Mammary epithelial cell (primary cell): ENCODE results near the gene ZBED4.

Experiments
- EZH2 ChIP-seq: IDR thresholded peaks from 2 replicates; pipeline ENCODE4 v1.6.1; 2012; ENCODE audit warnings: low read length, inconsistent platforms, borderline replicate concordance
- TF ChIP-seq, protein P1 (sequence below), 2 donors: IDR thresholded peaks in 1 of 2; conservative IDR thresholded peaks in 1 of 2; 2 replicates each; pipeline ENCODE4 v1.5.1; 2011 to 2012; ENCODE audit warnings: inconsistent platforms in 2 of 2, low read length in 2 of 2, mild to moderate bottlenecking in 2 of 2, control low read depth in 1 of 2, low read depth in 1 of 2; ENCODE audit not compliant: insufficient read depth in 1 of 2; ENCODE audit errors: extremely low read depth in 1 of 2

DNA sequence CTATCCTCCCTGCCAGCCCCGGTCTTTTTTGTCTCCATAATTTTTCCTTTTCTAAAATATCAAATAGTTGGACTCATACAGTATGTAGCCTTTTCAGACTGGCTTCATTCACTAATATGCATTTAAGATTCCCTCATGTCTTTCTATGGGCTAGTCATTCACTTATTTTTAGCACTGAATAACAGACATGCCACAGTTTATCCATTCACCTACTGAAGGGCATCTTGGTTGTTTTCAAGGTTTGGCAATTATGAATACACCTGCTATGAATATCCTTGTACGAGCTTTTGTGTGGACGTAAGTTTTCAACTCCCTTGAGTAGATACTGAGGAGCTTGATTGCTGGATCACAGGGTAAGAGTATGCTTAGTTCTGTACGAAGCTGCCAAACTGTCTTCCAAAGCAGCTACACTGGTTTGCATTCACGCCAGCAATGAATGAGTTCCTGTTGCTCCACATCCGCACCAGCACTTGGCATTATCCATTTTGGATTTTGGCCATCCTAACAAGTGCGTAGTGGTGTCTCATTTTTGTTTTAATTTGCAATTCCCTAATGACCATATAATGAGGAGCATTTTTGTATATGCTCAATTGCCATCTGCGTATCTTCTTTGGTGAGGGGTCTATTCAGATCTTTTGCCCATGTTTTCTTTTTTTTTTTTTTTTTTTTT is 43.5 kb downstream of the ZBED4 start:
- TF ChIP-seq EZH2, result no peak
- TF ChIP-seq, protein P1, sequence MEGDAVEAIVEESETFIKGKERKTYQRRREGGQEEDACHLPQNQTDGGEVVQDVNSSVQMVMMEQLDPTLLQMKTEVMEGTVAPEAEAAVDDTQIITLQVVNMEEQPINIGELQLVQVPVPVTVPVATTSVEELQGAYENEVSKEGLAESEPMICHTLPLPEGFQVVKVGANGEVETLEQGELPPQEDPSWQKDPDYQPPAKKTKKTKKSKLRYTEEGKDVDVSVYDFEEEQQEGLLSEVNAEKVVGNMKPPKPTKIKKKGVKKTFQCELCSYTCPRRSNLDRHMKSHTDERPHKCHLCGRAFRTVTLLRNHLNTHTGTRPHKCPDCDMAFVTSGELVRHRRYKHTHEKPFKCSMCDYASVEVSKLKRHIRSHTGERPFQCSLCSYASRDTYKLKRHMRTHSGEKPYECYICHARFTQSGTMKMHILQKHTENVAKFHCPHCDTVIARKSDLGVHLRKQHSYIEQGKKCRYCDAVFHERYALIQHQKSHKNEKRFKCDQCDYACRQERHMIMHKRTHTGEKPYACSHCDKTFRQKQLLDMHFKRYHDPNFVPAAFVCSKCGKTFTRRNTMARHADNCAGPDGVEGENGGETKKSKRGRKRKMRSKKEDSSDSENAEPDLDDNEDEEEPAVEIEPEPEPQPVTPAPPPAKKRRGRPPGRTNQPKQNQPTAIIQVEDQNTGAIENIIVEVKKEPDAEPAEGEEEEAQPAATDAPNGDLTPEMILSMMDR (conservative IDR thresholded peaks at IDR 0.05 in 1 of 2, IDR thresholded peaks at IDR 0.05 in 1 of 2; ENCODE audit: extremely low read depth in 1 of 2, insufficient read depth in 1 of 2, low read depth in 1 of 2, low read length in 2 of 2), result no peak
